ENCODE results near the gene PARP12. TPM values are rescaled to one million over a fixed set of nuclear protein-coding genes. Genes with fewer than 3 reads are reported as not detected.
"Not testable (repeated sequence)": the region's sequence is repeated elsewhere in the genome, so short reads cannot be mapped to it uniquely, and the experiment has no call there.

The PARP12 gene, protein sequence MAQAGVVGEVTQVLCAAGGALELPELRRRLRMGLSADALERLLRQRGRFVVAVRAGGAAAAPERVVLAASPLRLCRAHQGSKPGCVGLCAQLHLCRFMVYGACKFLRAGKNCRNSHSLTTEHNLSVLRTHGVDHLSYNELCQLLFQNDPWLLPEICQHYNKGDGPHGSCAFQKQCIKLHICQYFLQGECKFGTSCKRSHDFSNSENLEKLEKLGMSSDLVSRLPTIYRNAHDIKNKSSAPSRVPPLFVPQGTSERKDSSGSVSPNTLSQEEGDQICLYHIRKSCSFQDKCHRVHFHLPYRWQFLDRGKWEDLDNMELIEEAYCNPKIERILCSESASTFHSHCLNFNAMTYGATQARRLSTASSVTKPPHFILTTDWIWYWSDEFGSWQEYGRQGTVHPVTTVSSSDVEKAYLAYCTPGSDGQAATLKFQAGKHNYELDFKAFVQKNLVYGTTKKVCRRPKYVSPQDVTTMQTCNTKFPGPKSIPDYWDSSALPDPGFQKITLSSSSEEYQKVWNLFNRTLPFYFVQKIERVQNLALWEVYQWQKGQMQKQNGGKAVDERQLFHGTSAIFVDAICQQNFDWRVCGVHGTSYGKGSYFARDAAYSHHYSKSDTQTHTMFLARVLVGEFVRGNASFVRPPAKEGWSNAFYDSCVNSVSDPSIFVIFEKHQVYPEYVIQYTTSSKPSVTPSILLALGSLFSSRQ
- total RNA-seq: 10 to 100 TPM; 40.4 to 48.6 TPM

- Mint-ChIP-seq H3K36me3 (peaks cover 23% of the 10 kb centered on the region), H3K4me1 (ENCODE audit: low read depth in 2 of 2) (peaks cover 31 to 36% of the 10 kb centered on the region in 2 donors), H3K9me3 (peaks cover 11% of the 10 kb centered on the region), H3K27me3 (no peaks in the 10 kb centered on the region), H3K4me3 (peak within 1 kb of the TSS; percentile 66), H3K27ac (peak within 1 kb of the TSS; percentile 69 to 83)
- peak; percentile 97 to 98 for ATAC-seq
- DNase-seq (ENCODE audit: low spot score): peak; percentile 96
These were observed at the start of gene PARP12 for GRCh38 chr7:140062528-140063299. Gene PARP12 (minus strand): TSS chr7:140062951. CDS start chr7:140062847, 104 bp downstream.

GRCh38 chr7:140108777-140109176, 46.0 kb upstream of the PARP12 start:
- H3K4me3 Mint-ChIP-seq; H3K27me3 Mint-ChIP-seq; DNase-seq (ENCODE audit: low spot score); H3K27ac Mint-ChIP-seq; ATAC-seq; H3K4me1 Mint-ChIP-seq (ENCODE audit: low read depth in 2 of 2); H3K9me3 Mint-ChIP-seq: not testable (repeated sequence)
- peaks cover 17% of the 10 kb centered on the region for H3K36me3 Mint-ChIP-seq

GRCh38 chr7:140096459-140096858, 33.7 kb upstream of the PARP12 start:
- H3K27me3 Mint-ChIP-seq: no peaks in the 10 kb centered on the region
- H3K4me1 Mint-ChIP-seq (ENCODE audit: low read depth in 2 of 2): no peaks in the 10 kb centered on the region
- no peak overlapping the region for H3K4me3 Mint-ChIP-seq
- no peak overlapping the region for H3K27ac Mint-ChIP-seq
- peaks cover 28% of the 10 kb centered on the region for H3K36me3 Mint-ChIP-seq
- ATAC-seq: no peak
- no peaks in the 10 kb centered on the region for H3K9me3 Mint-ChIP-seq
- DNase-seq (ENCODE audit: low spot score): no peak

DNA sequence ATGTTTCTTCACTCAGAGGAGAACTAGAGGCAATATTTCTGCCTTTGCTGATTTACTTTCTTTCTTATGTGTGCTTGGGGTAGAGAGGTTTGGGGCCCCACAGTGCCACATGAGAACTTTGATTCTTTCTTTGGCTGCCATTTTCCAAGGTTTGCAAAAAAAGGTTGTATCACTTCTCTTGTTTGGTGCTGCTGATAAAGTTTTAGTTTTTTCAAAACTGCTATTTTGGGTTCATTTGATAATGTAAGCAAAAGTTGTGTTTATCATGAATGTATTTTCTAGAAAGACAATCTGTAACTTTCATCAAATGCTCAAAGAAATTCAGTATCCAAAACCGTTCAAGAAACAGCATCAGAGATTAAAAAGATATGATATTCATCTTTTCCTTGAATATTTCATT, 30.6 kb upstream of the PARP12 start:
- Mint-ChIP-seq H3K27me3 (no peaks in the 10 kb centered on the region), H3K4me3 (no peak overlapping the region), H3K9me3 (no peaks in the 10 kb centered on the region), H3K27ac (peak overlapping the region in 1 of 2 donors; percentile 26), H3K36me3 (peaks cover 26% of the 10 kb centered on the region), H3K4me1 (ENCODE audit: low read depth in 2 of 2) (no peaks in the 10 kb centered on the region)
- ATAC-seq (no peak), DNase-seq (ENCODE audit: low spot score) (no peak)

- ATAC-seq (no peak), DNase-seq (ENCODE audit: low spot score) (no peak)
- Mint-ChIP-seq H3K4me3 (peak overlapping the region; percentile 73), H3K9me3 (no peaks in the 10 kb centered on the region), H3K27ac (peak overlapping the region; percentile 59 to 66), H3K4me1 (ENCODE audit: low read depth in 2 of 2) (peaks cover 22 to 25% of the 10 kb centered on the region in 2 donors), H3K36me3 (no peaks in the 10 kb centered on the region), H3K27me3 (no peaks in the 10 kb centered on the region)
These were observed 22.7 kb upstream of the PARP12 start for GRCh38 chr7:140085447-140085846.

GRCh38 chr7:140084972-140085371, 22.2 kb upstream of the PARP12 start:
- Mint-ChIP-seq H3K4me1 (ENCODE audit: low read depth in 2 of 2) (peaks cover 22 to 25% of the 10 kb centered on the region in 2 donors), H3K4me3 (peak overlapping the region; percentile 73)

DNA sequence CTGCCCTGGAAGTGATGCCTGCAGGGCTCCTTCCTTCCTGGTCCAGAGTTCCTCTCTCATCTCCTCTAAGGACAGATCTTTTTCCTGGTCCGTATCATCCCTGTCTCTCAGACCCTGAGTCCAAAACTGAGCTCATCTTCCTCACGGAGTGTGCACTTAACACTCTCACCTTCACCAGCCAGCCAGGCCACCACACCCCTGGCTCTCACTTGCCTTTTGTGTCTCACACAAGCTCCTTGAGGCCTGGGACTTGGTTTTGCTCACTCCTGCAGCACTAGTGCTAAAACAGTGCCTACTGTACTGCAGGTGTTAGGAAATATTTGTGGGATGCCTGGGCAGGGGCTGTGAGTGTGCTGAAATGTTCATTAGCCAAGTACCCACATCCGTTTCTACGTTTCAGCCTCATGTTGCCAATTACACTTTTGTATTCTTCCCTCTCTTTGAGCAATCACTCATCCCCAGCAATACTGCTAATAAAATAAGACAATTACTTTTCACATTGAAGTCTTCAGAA, 21.4 kb upstream of the PARP12 start:
- Mint-ChIP-seq H3K9me3 (no peaks in the 10 kb centered on the region), H3K36me3 (no peaks in the 10 kb centered on the region), H3K4me1 (ENCODE audit: low read depth in 2 of 2) (peaks cover 22 to 25% of the 10 kb centered on the region in 2 donors), H3K4me3 (peak overlapping the region; percentile 62), H3K27me3 (peaks cover 0 to 4% of the 10 kb centered on the region in 2 donors), H3K27ac (peak overlapping the region; percentile 22 to 66)
- ATAC-seq (peak; percentile 44 to 79), DNase-seq (ENCODE audit: low spot score) (no peak)

More at GRCh38 chr7:140084972-140085371, 22.2 kb upstream of the PARP12 start:
- H3K36me3 Mint-ChIP-seq: no peaks in the 10 kb centered on the region
- ATAC-seq (peak; percentile 70 to 89), DNase-seq (ENCODE audit: low spot score) (peak; percentile 64)
- peak overlapping the region; percentile 59 to 66 for H3K27ac Mint-ChIP-seq
- H3K9me3 Mint-ChIP-seq: no peaks in the 10 kb centered on the region
- H3K27me3 Mint-ChIP-seq: peaks cover 0 to 3% of the 10 kb centered on the region in 2 donors

- H3K4me3 Mint-ChIP-seq: no peak overlapping the region
- peaks cover 24 to 25% of the 10 kb centered on the region in 2 donors for H3K4me1 Mint-ChIP-seq (ENCODE audit: low read depth in 2 of 2)
- no peaks in the 10 kb centered on the region for H3K36me3 Mint-ChIP-seq
- peaks cover 0 to 4% of the 10 kb centered on the region in 2 donors for H3K27me3 Mint-ChIP-seq
- peak; percentile 38 to 42 for ATAC-seq
- peak overlapping the region in 1 of 2 donors; percentile 21 for H3K27ac Mint-ChIP-seq
- no peak for DNase-seq (ENCODE audit: low spot score)
- H3K9me3 Mint-ChIP-seq: no peaks in the 10 kb centered on the region
These were observed 20.0 kb upstream of the PARP12 start for GRCh38 chr7:140082770-140083169.

- no peak overlapping the region for H3K27ac Mint-ChIP-seq
- H3K36me3 Mint-ChIP-seq: no peaks in the 10 kb centered on the region
- peaks cover 0 to 4% of the 10 kb centered on the region in 2 donors for H3K27me3 Mint-ChIP-seq
- no peaks in the 10 kb centered on the region for H3K9me3 Mint-ChIP-seq
- no peak overlapping the region for H3K4me3 Mint-ChIP-seq
- DNase-seq (ENCODE audit: low spot score): no peak
- ATAC-seq: no peak
- H3K4me1 Mint-ChIP-seq (ENCODE audit: low read depth in 2 of 2): peaks cover 24 to 25% of the 10 kb centered on the region in 2 donors
These were observed 19.1 kb upstream of the PARP12 start for GRCh38 chr7:140081774-140082425.

DNA sequence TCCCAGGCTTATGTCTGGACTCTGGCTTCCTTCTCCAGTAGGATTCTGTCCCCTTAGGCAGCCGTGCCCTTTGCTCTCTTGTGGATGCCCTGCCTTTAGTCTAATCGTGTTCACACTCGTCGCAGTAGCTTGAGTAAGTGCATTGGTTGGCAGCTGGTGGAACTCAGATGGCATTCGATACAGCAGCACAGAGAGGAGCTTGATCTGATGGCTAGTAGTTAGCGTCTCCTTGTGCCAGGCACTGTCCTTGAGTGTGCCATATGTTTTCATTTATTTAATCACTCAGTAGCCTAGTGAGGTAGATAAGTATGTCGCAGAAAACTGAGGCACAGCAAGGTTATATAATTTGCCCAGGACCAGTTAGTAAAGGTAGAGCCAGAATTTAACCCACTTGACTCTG, 18.2 kb upstream of the PARP12 start:
- peaks cover 0 to 6% of the 10 kb centered on the region in 2 donors for H3K27me3 Mint-ChIP-seq
- H3K4me1 Mint-ChIP-seq (ENCODE audit: low read depth in 2 of 2): peaks cover 24 to 25% of the 10 kb centered on the region in 2 donors
- DNase-seq (ENCODE audit: low spot score): no peak
- no peaks in the 10 kb centered on the region for H3K9me3 Mint-ChIP-seq
- no peak overlapping the region for H3K4me3 Mint-ChIP-seq
- no peaks in the 10 kb centered on the region for H3K36me3 Mint-ChIP-seq
- H3K27ac Mint-ChIP-seq: no peak overlapping the region
- ATAC-seq: no peak

GRCh38 chr7:140079121-140079536, 16.4 kb upstream of the PARP12 start:
- ATAC-seq: no peak
- peaks cover 0 to 8% of the 10 kb centered on the region in 2 donors for H3K27me3 Mint-ChIP-seq

DNA sequence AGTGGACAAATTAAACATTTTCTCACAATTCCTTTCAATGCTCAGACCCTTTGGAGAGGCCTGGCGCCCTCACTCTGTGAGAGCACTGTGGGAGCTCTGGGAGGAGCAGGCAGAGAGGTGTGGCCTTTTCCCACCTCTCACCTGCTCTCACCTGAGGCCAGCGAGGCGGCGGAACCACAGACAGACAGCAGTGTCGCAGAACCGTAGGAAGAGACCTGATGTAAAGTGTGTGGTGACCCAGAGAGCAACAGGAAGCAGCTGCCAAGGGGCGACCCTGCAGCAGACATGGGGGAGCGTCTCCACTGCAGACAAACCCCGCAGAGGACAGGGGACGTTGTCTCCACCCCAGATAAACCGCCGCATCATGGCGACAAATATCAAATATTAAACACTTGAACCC, 15.6 kb upstream of the PARP12 start:
- peaks cover 3 to 11% of the 10 kb centered on the region in 2 donors for H3K27me3 Mint-ChIP-seq
- H3K27ac Mint-ChIP-seq: no peak overlapping the region
- ATAC-seq (no peak), DNase-seq (ENCODE audit: low spot score) (no peak)
- H3K4me3 Mint-ChIP-seq: no peak overlapping the region
- no peaks in the 10 kb centered on the region for H3K9me3 Mint-ChIP-seq
- peaks cover 6 to 8% of the 10 kb centered on the region in 2 donors for H3K4me1 Mint-ChIP-seq (ENCODE audit: low read depth in 2 of 2)
- no peaks in the 10 kb centered on the region for H3K36me3 Mint-ChIP-seq

More at GRCh38 chr7:140079121-140079536, 16.4 kb upstream of the PARP12 start:
- H3K4me1 Mint-ChIP-seq (ENCODE audit: low read depth in 2 of 2): peaks cover 13 to 15% of the 10 kb centered on the region in 2 donors
- H3K36me3 Mint-ChIP-seq: no peaks in the 10 kb centered on the region
- no peak overlapping the region for H3K4me3 Mint-ChIP-seq
- DNase-seq (ENCODE audit: low spot score): no peak
- no peaks in the 10 kb centered on the region for H3K9me3 Mint-ChIP-seq
- H3K27ac Mint-ChIP-seq: no peak overlapping the region

GRCh38 chr7:140074780-140075179, 12.0 kb upstream of the PARP12 start:
- H3K27ac Mint-ChIP-seq: no peak overlapping the region

More at GRCh38 chr7:140074780-140075179, 12.0 kb upstream of the PARP12 start:
- ATAC-seq (no peak), DNase-seq (ENCODE audit: low spot score) (no peak)
- H3K4me1 Mint-ChIP-seq (ENCODE audit: low read depth in 2 of 2): peaks cover 0 to 3% of the 10 kb centered on the region in 2 donors
- peaks cover 5 to 10% of the 10 kb centered on the region in 2 donors for H3K27me3 Mint-ChIP-seq
- H3K4me3 Mint-ChIP-seq: no peak overlapping the region
- H3K9me3 Mint-ChIP-seq: no peaks in the 10 kb centered on the region
- H3K36me3 Mint-ChIP-seq: no peaks in the 10 kb centered on the region
